ENCODE results near the gene NCOA5. TPM values are rescaled to one million over a fixed set of nuclear protein-coding genes. Genes with fewer than 3 reads are reported as not detected.

NCOA5 gene
- total RNA-seq, 1 donor from 2014 or later, result 40.2 TPM

DNA sequence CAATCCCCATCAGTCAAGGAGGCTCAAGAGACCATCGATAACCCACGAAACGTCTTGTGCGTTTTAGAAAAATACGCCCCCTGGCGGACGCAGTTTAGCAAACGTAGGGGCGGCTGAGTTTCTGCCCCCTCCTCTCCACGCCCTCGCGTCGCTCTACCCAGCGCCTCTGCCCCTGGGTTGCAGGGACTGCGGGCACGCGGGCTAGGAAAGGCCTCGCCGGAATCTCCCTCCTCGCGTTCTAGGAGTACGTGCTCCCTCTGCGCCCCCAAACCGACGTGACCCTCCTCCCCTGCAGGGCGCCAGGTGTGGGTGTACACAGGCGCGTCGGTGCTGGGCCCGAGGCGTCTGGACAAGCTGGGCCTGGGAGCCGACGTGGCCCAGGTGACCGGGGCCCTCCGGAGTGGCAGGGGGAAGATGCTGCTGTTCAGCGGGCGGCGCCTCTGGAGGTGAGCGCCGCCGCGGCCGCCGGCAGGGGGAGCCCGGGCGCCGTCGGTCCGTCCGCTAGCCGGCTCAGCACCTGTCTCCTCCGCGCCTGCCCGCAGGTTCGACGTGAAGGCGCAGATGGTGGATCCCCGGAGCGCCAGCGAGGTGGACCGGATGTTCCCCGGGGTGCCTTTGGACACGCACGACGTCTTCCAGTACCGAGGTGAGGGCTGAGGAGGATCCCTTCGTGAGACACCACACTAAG lies 75.8 kb downstream of the NCOA5 start:
- Mint-ChIP-seq H3K27ac (no peak overlapping the region), H3K27me3 (ENCODE audit: low read depth) (peaks cover 53% of the 10 kb centered on the region), H3K4me3 (peak overlapping the region; percentile 30), H3K36me3 (no peaks in the 10 kb centered on the region), H3K9me3 (peaks cover 5% of the 10 kb centered on the region), H3K4me1 (peaks cover 4% of the 10 kb centered on the region)
- peak; percentile 93 for TF ChIP-seq CTCF (IDR thresholded peaks at IDR 0.05; ENCODE audit: unreplicated experiment)
- peak in 1 of 2 experiments; percentile 67 for DNase-seq (ENCODE audit: low spot score in 2 of 2, unreplicated experiment in 2 of 2)

GRCh38 chr20:46013322-46013828 lies 76.4 kb downstream of the NCOA5 start:
- peaks cover 53% of the 10 kb centered on the region for H3K27me3 Mint-ChIP-seq (ENCODE audit: low read depth)
- no peak for TF ChIP-seq CTCF (IDR thresholded peaks at IDR 0.05; ENCODE audit: unreplicated experiment)
- H3K4me1 Mint-ChIP-seq, result peaks cover 4% of the 10 kb centered on the region
- peaks cover 5% of the 10 kb centered on the region for H3K9me3 Mint-ChIP-seq
- H3K4me3 Mint-ChIP-seq, result no peak overlapping the region
- no peak for DNase-seq (ENCODE audit: low spot score in 2 of 2, unreplicated experiment in 2 of 2)
- H3K36me3 Mint-ChIP-seq, result no peaks in the 10 kb centered on the region
- no peak overlapping the region for H3K27ac Mint-ChIP-seq

GRCh38 chr20:46012921-46013320 lies 76.8 kb downstream of the NCOA5 start:
- Mint-ChIP-seq H3K27me3 (ENCODE audit: low read depth) (peaks cover 55% of the 10 kb centered on the region), H3K9me3 (peaks cover 5% of the 10 kb centered on the region), H3K4me1 (peaks cover 4% of the 10 kb centered on the region), H3K36me3 (no peaks in the 10 kb centered on the region), H3K27ac (no peak overlapping the region), H3K4me3 (no peak overlapping the region)
- DNase-seq (ENCODE audit: low spot score in 2 of 2, unreplicated experiment in 2 of 2), result no peak
- no peak for TF ChIP-seq CTCF (IDR thresholded peaks at IDR 0.05; ENCODE audit: unreplicated experiment)

- H3K27me3 Mint-ChIP-seq (ENCODE audit: low read depth), result peaks cover 57% of the 10 kb centered on the region
- no peak for DNase-seq (ENCODE audit: low spot score in 2 of 2, unreplicated experiment in 2 of 2)
- H3K27ac Mint-ChIP-seq, result no peak overlapping the region
- TF ChIP-seq CTCF (IDR thresholded peaks at IDR 0.05; ENCODE audit: unreplicated experiment), result no peak
- peaks cover 4% of the 10 kb centered on the region for H3K4me1 Mint-ChIP-seq
- H3K4me3 Mint-ChIP-seq, result no peak overlapping the region
- H3K36me3 Mint-ChIP-seq, result no peaks in the 10 kb centered on the region
- H3K9me3 Mint-ChIP-seq, result peaks cover 5% of the 10 kb centered on the region
Measured at GRCh38 chr20:46011631-46012482, 77.9 kb downstream of the NCOA5 start.

Other genes starting within 250 kb of the NCOA5 start
- gene ACOT8, start 232.6 kb downstream of the NCOA5 start, total RNA-seq, result 19.8 to 20.9 TPM (median 20.6 TPM) in 3 replicates
- gene ZSWIM3, start 232.3 kb downstream of the NCOA5 start, total RNA-seq, result 3.7 to 4.6 TPM (median 4.4 TPM) in 3 replicates
- 12.0 to 12.8 TPM (median 12.6 TPM) in 3 replicates for gene ZSWIM1, start 208.7 kb downstream of the NCOA5 start, total RNA-seq
- 3.2 to 4.0 TPM (median 3.4 TPM) in 3 replicates for gene SPATA25, start 202.3 kb downstream of the NCOA5 start, total RNA-seq
- gene NEURL2, start 198.8 kb downstream of the NCOA5 start, total RNA-seq, result 7.2 to 8.3 TPM (median 8.1 TPM) in 3 replicates
- gene CTSA, start 198.6 kb downstream of the NCOA5 start, total RNA-seq, result 74.4 to 86.7 TPM (median 78.8 TPM) in 3 replicates
- gene PLTP, start 177.8 kb downstream of the NCOA5 start, total RNA-seq, result 54.6 to 58.1 TPM (median 55.5 TPM) in 3 replicates
- 43.7 to 45.2 TPM (median 44.4 TPM) in 3 replicates for gene PCIF1, start 155.3 kb downstream of the NCOA5 start, total RNA-seq
- gene ZNF335, start 117.8 kb downstream of the NCOA5 start, total RNA-seq, result 31.1 to 33.5 TPM (median 31.6 TPM) in 3 replicates
- 0.11 TPM in 1 of 3 replicates, not detected in the others for gene MMP9, start 81.1 kb downstream of the NCOA5 start, total RNA-seq
- gene SLC12A5, start 60.7 kb downstream of the NCOA5 start, total RNA-seq, result 6.9 to 9.1 TPM (median 7.7 TPM) in 3 replicates
- 3.8 to 5.0 TPM (median 4.3 TPM) in 3 replicates for gene CD40, start 28.4 kb upstream of the NCOA5 start, total RNA-seq
- gene CDH22, start 218.5 kb upstream of the NCOA5 start, total RNA-seq, result 0.14 to 0.18 TPM in 2 of 3 replicates, not detected in the other